ENCODE data around the gene GPR12. TPM values are rescaled to one million over a fixed set of nuclear protein-coding genes. Genes with fewer than 3 reads are reported as not detected.

GPR12 gene
- total RNA-seq, 2 donors from 2014 or later, result not detected

GRCh38 chr13:26758496-26759157, 2.0 kb downstream of the GPR12 start:
- no peak overlapping the region for H3K4me3 Mint-ChIP-seq
- Histone ChIP-seq H3K27me3 (ENCODE audit: control insufficient read depth, insufficient read depth, low read length, poor library complexity, severe bottlenecking) (peaks cover 85% of the 10 kb centered on the region), H3K9ac (ENCODE audit: extremely low read depth, low read length, poor library complexity, severe bottlenecking) (no peak overlapping the region), H3K4me3 (ENCODE audit: low read length) (no peak overlapping the region), H3K4me1 (ENCODE audit: control insufficient read depth, insufficient read depth, low read length) (no peaks in the 10 kb centered on the region), H3K9me3 (ENCODE audit: control insufficient read depth, low read length) (no peaks in the 10 kb centered on the region), H3K27ac (ENCODE audit: low read depth, low read length) (no peak overlapping the region), H3K36me3 (ENCODE audit: control insufficient read depth, insufficient read depth, low read length) (no peaks in the 10 kb centered on the region)
- peaks cover 6% of the 10 kb centered on the region for H3K4me1 Mint-ChIP-seq
- peaks cover 3% of the 10 kb centered on the region for H3K9me3 Mint-ChIP-seq
- 86 to 89% methylated on average over 16 to 18 of the region's 18 CpGs for WGBS, 2 experiments (ENCODE audit: insufficient coverage in 1 of 2, insufficient read length in 1 of 2)
- no peak for DNase-seq
- no peaks in the 10 kb centered on the region for H3K36me3 Mint-ChIP-seq (ENCODE audit: low read depth)
- no peak for TF ChIP-seq CTCF (conservative IDR thresholded peaks at IDR 0.05)
- H3K27me3 Mint-ChIP-seq (ENCODE audit: insufficient read depth), result peaks cover 71% of the 10 kb centered on the region
- no peak overlapping the region for H3K27ac Mint-ChIP-seq

- H3K9me3 Mint-ChIP-seq, result peaks cover 3% of the 10 kb centered on the region
- WGBS, 2 experiments (ENCODE audit: insufficient coverage in 1 of 2, insufficient read length in 1 of 2), result 69 to 75% methylated on average over 2 of the region's 3 CpGs
- H3K4me1 Mint-ChIP-seq, result peaks cover 6% of the 10 kb centered on the region
- H3K9ac ChIP-seq (ENCODE audit: extremely low read depth, low read length, poor library complexity, severe bottlenecking), result no peak overlapping the region
- no peaks in the 10 kb centered on the region for H3K36me3 Mint-ChIP-seq (ENCODE audit: low read depth)
- H3K9me3 ChIP-seq (ENCODE audit: control insufficient read depth, low read length), result no peaks in the 10 kb centered on the region
- no peak overlapping the region for H3K27ac ChIP-seq (ENCODE audit: low read depth, low read length)
- no peak overlapping the region for H3K4me3 Mint-ChIP-seq
- no peak for TF ChIP-seq CTCF (conservative IDR thresholded peaks at IDR 0.05)
- peaks cover 61% of the 10 kb centered on the region for H3K27me3 Mint-ChIP-seq (ENCODE audit: insufficient read depth)
- H3K4me3 ChIP-seq (ENCODE audit: low read length), result no peak overlapping the region
- no peaks in the 10 kb centered on the region for H3K36me3 ChIP-seq (ENCODE audit: control insufficient read depth, insufficient read depth, low read length)
- peaks cover 75% of the 10 kb centered on the region for H3K27me3 ChIP-seq (ENCODE audit: control insufficient read depth, insufficient read depth, low read length, poor library complexity, severe bottlenecking)
- H3K27ac Mint-ChIP-seq, result no peak overlapping the region
- H3K4me1 ChIP-seq (ENCODE audit: control insufficient read depth, insufficient read depth, low read length), result no peaks in the 10 kb centered on the region
- no peak for DNase-seq
These were observed 3.6 kb downstream of the GPR12 start for GRCh38 chr13:26756961-26757360.

DNA sequence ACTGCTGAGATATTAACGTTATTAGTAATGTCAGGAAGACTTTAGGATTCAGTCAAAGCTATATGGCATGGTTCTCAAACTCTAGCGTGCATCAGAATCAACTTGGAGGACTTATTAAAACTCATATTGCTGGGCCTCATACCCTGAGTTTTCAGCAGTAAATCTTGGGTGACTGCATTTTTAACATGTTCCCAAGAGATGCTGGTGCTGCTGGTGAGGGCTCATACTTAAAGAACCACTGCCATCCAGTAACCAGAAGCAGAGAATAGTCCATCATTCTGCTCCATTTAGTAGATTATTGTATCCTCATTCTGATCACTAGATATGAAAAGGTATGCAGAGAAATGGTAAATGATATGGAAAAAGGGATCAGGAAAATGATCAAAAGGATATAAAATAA, 7.9 kb downstream of the GPR12 start:
- H3K4me3 Mint-ChIP-seq, result no peak overlapping the region
- TF ChIP-seq CTCF (conservative IDR thresholded peaks at IDR 0.05), result no peak
- H3K36me3 ChIP-seq (ENCODE audit: control insufficient read depth, insufficient read depth, low read length), result no peaks in the 10 kb centered on the region
- H3K36me3 Mint-ChIP-seq (ENCODE audit: low read depth), result no peaks in the 10 kb centered on the region
- H3K4me1 ChIP-seq (ENCODE audit: control insufficient read depth, insufficient read depth, low read length), result no peaks in the 10 kb centered on the region
- peaks cover 34% of the 10 kb centered on the region for H3K27me3 Mint-ChIP-seq (ENCODE audit: insufficient read depth)
- H3K27me3 ChIP-seq (ENCODE audit: control insufficient read depth, insufficient read depth, low read length, poor library complexity, severe bottlenecking), result peaks cover 39% of the 10 kb centered on the region
- no peak overlapping the region for H3K27ac ChIP-seq (ENCODE audit: low read depth, low read length)
- WGBS, 2 experiments (ENCODE audit: insufficient coverage in 1 of 2, insufficient read length in 1 of 2), result 87 to 92% methylated on average over 2 of the region's 2 CpGs
- H3K4me1 Mint-ChIP-seq, result no peaks in the 10 kb centered on the region
- H3K9me3 Mint-ChIP-seq, result no peaks in the 10 kb centered on the region
- H3K27ac Mint-ChIP-seq, result no peak overlapping the region
- H3K9me3 ChIP-seq (ENCODE audit: control insufficient read depth, low read length), result no peaks in the 10 kb centered on the region
- no peak for DNase-seq
- no peak overlapping the region for H3K4me3 ChIP-seq (ENCODE audit: low read length)
- no peak overlapping the region for H3K9ac ChIP-seq (ENCODE audit: extremely low read depth, low read length, poor library complexity, severe bottlenecking)

Measured in endodermal cell (in vitro differentiated cells).